CD14-positive monocyte (primary cell): ENCODE measurements around the gene ASPHD2. TPM values are rescaled to one million over a fixed set of nuclear protein-coding genes. Genes with fewer than 3 reads are reported as not detected.

ENCODE experiments used
- DNase-seq, 3 donors: peaks; one replicate each; pipeline ENCODE4 v3.0.0-alpha.2; 2011 to 2022
- H2AFZ ChIP-seq: 2 replicates; pipeline ENCODE4 v1.6.0; 2012; ENCODE audit warnings: mild to moderate bottlenecking, low read depth, low read length, inconsistent platforms; ENCODE audit not compliant: insufficient read depth, poor library complexity, severe bottlenecking
- H3K27ac ChIP-seq, 2 donors: 1 replicate in 1 of 2; 2 replicates in 1 of 2; pipeline ENCODE4 v1.5.1; 2012 to 2013; ENCODE audit warnings: low read length in 2 of 2, control low read depth in 1 of 2, inconsistent platforms in 1 of 2, low read depth in 1 of 2, mild to moderate bottlenecking in 1 of 2
- H3K27me3 ChIP-seq, 2 donors: one replicate each; pipeline versions ENCODE4 v1.6.0 to v1.6.1; 2011 to 2013; ENCODE audit warnings: low read length in 2 of 2; ENCODE audit not compliant: control insufficient read depth in 2 of 2, insufficient read depth in 2 of 2
- H3K36me3 ChIP-seq, 2 donors: replicated peaks in 1 of 2; 1 replicate in 1 of 2; 2 replicates in 1 of 2; pipeline versions ENCODE4 v1.5.1 to v1.6.1; 2012 to 2013; ENCODE audit warnings: low read length in 2 of 2, control low read depth in 1 of 2, inconsistent platforms in 1 of 2, mild to moderate bottlenecking in 1 of 2; ENCODE audit not compliant: insufficient read depth in 2 of 2, control insufficient read depth in 1 of 2
- H3K4me1 ChIP-seq, 2 donors: 1 replicate in 1 of 2; 2 replicates in 1 of 2; pipeline versions ENCODE4 v1.5.1 to v1.6.1; 2012 to 2013; ENCODE audit warnings: low read length in 2 of 2, control low read depth in 1 of 2, inconsistent platforms in 1 of 2, mild to moderate bottlenecking in 1 of 2, moderate library complexity in 1 of 2; ENCODE audit not compliant: insufficient read depth in 2 of 2, control insufficient read depth in 1 of 2
- H3K4me2 ChIP-seq: replicated peaks from 2 replicates; pipeline ENCODE3; 2012; ENCODE audit warnings: low read length, moderate library complexity, mild to moderate bottlenecking; ENCODE audit not compliant: poor library complexity, severe bottlenecking; ENCODE audit errors: extremely low read depth
- H3K4me3 ChIP-seq, 3 experiments: fragments of 200-600 bp in 1 of 3; sonication (generic) in 1 of 3; replicated peaks in 1 of 3; 1 replicate in 2 of 3; 2 replicates in 1 of 3; pipeline ENCODE4 v1.5.1; 2011 to 2013; ENCODE audit warnings: low read length in 3 of 3, mild to moderate bottlenecking in 3 of 3, control low read depth in 2 of 3, low read depth in 2 of 3, inconsistent platforms in 1 of 3, moderate library complexity in 1 of 3
- H3K79me2 ChIP-seq: 2 replicates; pipeline ENCODE4 v1.6.0; 2012; ENCODE audit warnings: mild to moderate bottlenecking, control low read depth, inconsistent platforms, low read length, moderate library complexity; ENCODE audit not compliant: insufficient read depth
- H3K9ac ChIP-seq: 2 replicates; pipeline ENCODE4 v1.6.0; 2017; ENCODE audit warnings: low read length, mild to moderate bottlenecking; ENCODE audit not compliant: insufficient read depth, poor library complexity, severe bottlenecking
- H3K9me3 ChIP-seq, 2 donors: replicated peaks in 1 of 2; 1 replicate in 1 of 2; 2 replicates in 1 of 2; pipeline versions ENCODE4 v1.5.1 to v1.6.1; 2012 to 2013; ENCODE audit warnings: low read length in 2 of 2, control low read depth in 1 of 2; ENCODE audit not compliant: control insufficient read depth in 1 of 2, insufficient read depth in 1 of 2
- H4K20me1 ChIP-seq: 2 replicates; pipeline ENCODE4 v1.6.0; 2012; ENCODE audit warnings: mild to moderate bottlenecking, low read length, control low read depth, moderate library complexity; ENCODE audit not compliant: insufficient read depth
- H3K27ac Mint-ChIP-seq, 7 donors: one replicate each; pipeline ENCODE4 v1.8.0; 2020; ENCODE audit warnings: mild to moderate bottlenecking in 7 of 7, mixed read lengths in 7 of 7, moderate library complexity in 6 of 7, inconsistent platforms in 2 of 7
- H3K27me3 Mint-ChIP-seq, 3 donors: one replicate each; pipeline ENCODE4 v1.8.0; 2021 to 2022; ENCODE audit warnings: low read depth in 3 of 3, mild to moderate bottlenecking in 3 of 3, mixed read lengths in 3 of 3, moderate library complexity in 3 of 3, inconsistent platforms in 1 of 3
- H3K36me3 Mint-ChIP-seq, 2 donors: one replicate each; pipeline ENCODE4 v1.8.0; 2020; ENCODE audit warnings: mixed read lengths in 2 of 2, inconsistent platforms in 1 of 2, mild to moderate bottlenecking in 1 of 2
- H3K4me1 Mint-ChIP-seq: one replicate; pipeline ENCODE4 v1.8.0; 2020; ENCODE audit warnings: mild to moderate bottlenecking, mixed read lengths
- H3K4me3 Mint-ChIP-seq, 2 donors: one replicate each; pipeline ENCODE4 v1.8.0; 2020; ENCODE audit warnings: mild to moderate bottlenecking in 2 of 2, mixed read lengths in 2 of 2, moderate library complexity in 1 of 2
- H3K9me3 Mint-ChIP-seq, 7 donors: one replicate each; pipeline ENCODE4 v1.8.0; 2020 to 2022; ENCODE audit warnings: mixed read lengths in 7 of 7, mild to moderate bottlenecking in 6 of 7, moderate library complexity in 6 of 7, inconsistent platforms in 2 of 7
- CTCF ChIP-seq: fragments of 200-600 bp; IDR thresholded peaks from one replicate; pipeline ENCODE4 v1.8.0; 2022; ENCODE audit warnings: antibody characterized with exemption, mild to moderate bottlenecking
- WGBS: methylation state at CpG from one replicate; pipeline ENCODE4 v1.1.5; 2013; ENCODE audit warnings: missing lambda C conversion rate; ENCODE audit not compliant: insufficient coverage; 5-methylcytosine and 5-hydroxymethylcytosine counted together
- intact Hi-C, 2 donors: fragments of 100-400 bp; cut with micrococcal nuclease; formaldehyde crosslinking; loops; one replicate each; pipeline versions ENCODE4 v1.15.0 to v1.15.1; 2023
- polyA plus RNA-seq, 3 donors: library from polyadenylated mRNA; depleted of rRNA in 1 of 3; unstranded in 2 of 3; stranded (reverse) in 1 of 3; fragments of 300-500 nt in 2 of 3; fragments of >200 nt in 1 of 3; fragmentation: Illumina TruSeq in 2 of 3; gene quantifications; 1 replicate in 2 of 3; 2 replicates in 1 of 3; pipeline ENCODE4 v1.2.3, GENCODE V29; 2012 to 2021

The ASPHD2 gene
- polyA plus RNA-seq, 3 donors = 2.6 to 6.2 (median 4.1) TPM

DNA sequence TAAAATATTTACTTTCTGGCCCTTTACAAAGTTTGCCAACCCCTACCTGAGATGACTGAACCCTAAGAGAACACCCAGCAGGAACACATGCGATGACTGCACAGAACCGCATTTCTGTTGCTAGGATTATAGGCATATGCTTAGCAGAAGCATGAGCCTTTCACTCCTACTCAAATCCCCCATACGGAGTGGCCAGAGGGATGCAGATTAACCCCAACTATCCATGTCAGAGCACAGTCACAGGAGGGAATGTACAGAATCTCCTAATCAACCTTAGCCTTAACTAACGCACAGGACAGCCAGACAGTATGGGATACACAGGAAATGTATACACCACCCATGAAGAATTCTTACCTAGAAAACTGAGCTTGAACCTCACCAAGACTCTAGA is 48.3 kb downstream of the ASPHD2 start:
- intact Hi-C loops = no loop called here
- Histone ChIP-seq H3K9ac (no peak overlapping the region), H3K4me3 (no peak overlapping the region), H3K36me3 (peaks cover 14 to 20% of the 10 kb centered on the region in 2 donors), H2AFZ (no peak overlapping the region), H3K27ac (peak overlapping the region in 1 of 2 donors; percentile 37), H3K9me3 (no peaks in the 10 kb centered on the region), H3K79me2 (peaks cover 31% of the 10 kb centered on the region), H3K4me2 (no peak overlapping the region), H4K20me1 (no peaks in the 10 kb centered on the region), H3K4me1 (peaks cover 67 to 78% of the 10 kb centered on the region in 2 donors), H3K27me3 (no peaks in the 10 kb centered on the region)
- peak in 1 of 3 donors; percentile 12 for DNase-seq
- TF ChIP-seq CTCF = no peak
- Mint-ChIP-seq H3K27me3 (peaks cover 0 to 4% (median 0%) of the 10 kb centered on the region in 3 donors), H3K4me1 (peaks cover 73% of the 10 kb centered on the region), H3K27ac (peak overlapping the region in 6 of 7 donors; percentile 2 to 84 (median 6)), H3K36me3 (peaks cover 45% of the 10 kb centered on the region in 2 donors), H3K4me3 (no peak overlapping the region), H3K9me3 (no peaks in the 10 kb centered on the region)
- WGBS = 80% methylated on average over 1 of the region's 4 CpGs

- Mint-ChIP-seq H3K36me3 (peaks cover 26% of the 10 kb centered on the region in 2 donors), H3K27ac (peak overlapping the region; percentile 45 to 85 (median 76)), H3K9me3 (no peaks in the 10 kb centered on the region), H3K4me3 (peak overlapping the region; percentile 58 to 89), H3K4me1 (peaks cover 84% of the 10 kb centered on the region), H3K27me3 (no peaks in the 10 kb centered on the region)
- peak overlapping the region; percentile 30 to 68 (median 40) for H3K4me3 ChIP-seq
- H3K9me3 ChIP-seq = no peaks in the 10 kb centered on the region
- 0% methylated on average over 6 of the region's 12 CpGs for WGBS
- TF ChIP-seq CTCF = no peak
- peak overlapping the region; percentile 67 for H2AFZ ChIP-seq
- H3K9ac ChIP-seq = peak overlapping the region; percentile 34
- peaks cover 48% of the 10 kb centered on the region for H3K79me2 ChIP-seq
- no peaks in the 10 kb centered on the region for H4K20me1 ChIP-seq
- peaks cover 81 to 90% of the 10 kb centered on the region in 2 donors for H3K4me1 ChIP-seq
- H3K36me3 ChIP-seq = peaks cover 0 to under 1% of the 10 kb centered on the region in 2 donors
- peak in 1 of 3 donors; percentile 16 for DNase-seq
- peak overlapping the region; percentile 73 for H3K4me2 ChIP-seq
- H3K27ac ChIP-seq = peak overlapping the region; percentile 19 to 68
- intact Hi-C loops = no loop called here
- no peaks in the 10 kb centered on the region for H3K27me3 ChIP-seq
These were observed 50.2 kb downstream of the ASPHD2 start for GRCh38 chr22:26479043-26479791.
